Measurements from ENCODE around the gene PLXDC1. TPM values are rescaled to one million over a fixed set of nuclear protein-coding genes. Genes with fewer than 3 reads are reported as not detected.

The PLXDC1 gene
- total RNA-seq, 1 experiment from 2014 or later = 2.0 TPM

- no peaks in the 10 kb centered on the region for H3K4me1 ChIP-seq (ENCODE audit: insufficient read depth, low read length)
- H3K27me3 Mint-ChIP-seq (ENCODE audit: low read depth) = peaks cover 2% of the 10 kb centered on the region
- no peak overlapping the region for H3T11ph ChIP-seq (ENCODE audit: low read length)
- H3K27me3 ChIP-seq (ENCODE audit: insufficient read depth, low read length) = no peaks in the 10 kb centered on the region
- no peak overlapping the region for H3K4me2 ChIP-seq (ENCODE audit: insufficient read depth, insufficient read length, low read length)
- H3K9ac ChIP-seq (ENCODE audit: extremely low read depth, insufficient read length, low read length) = no peak overlapping the region
- no peak overlapping the region for H3K56ac ChIP-seq (ENCODE audit: insufficient read length, low read depth, low read length)
- no peak overlapping the region for H4K8ac ChIP-seq (replicated peaks; ENCODE audit: insufficient read length, low read depth, low read length)
- peaks cover 0 to 15% of the 10 kb centered on the region in 2 experiments; a peak in 1 of 4 replicates for H3K4me1 Mint-ChIP-seq
- H3K9me3 ChIP-seq (ENCODE audit: control insufficient read depth, low read depth, low read length) = no peaks in the 10 kb centered on the region
- peak; percentile 48; the same call in 2 of the 3 replicates for TF ChIP-seq CTCF (conservative IDR thresholded peaks at IDR 0.05)
- no peak overlapping the region for H4K5ac ChIP-seq (ENCODE audit: insufficient read length, low read depth, low read length)
- H2BK5ac ChIP-seq (ENCODE audit: insufficient read length, low read length) = no peak overlapping the region
- no peak overlapping the region for H3K27ac ChIP-seq (ENCODE audit: insufficient read length, low read depth, low read length)
- H3K79me1 ChIP-seq (ENCODE audit: insufficient read depth, low read depth, low read length, poor library complexity, severe bottlenecking) = no peaks in the 10 kb centered on the region
- H3K18ac ChIP-seq (ENCODE audit: insufficient read length, low read depth, low read length) = no peak overlapping the region
- H2BK15ac ChIP-seq (ENCODE audit: low read depth, low read length) = no peak overlapping the region
- DNase-seq = peak; percentile 59
- no peaks in the 10 kb centered on the region for H3K79me2 ChIP-seq (ENCODE audit: insufficient read depth, low read length)
- H2BK120ac ChIP-seq (ENCODE audit: low read depth, low read length, poor library complexity, severe bottlenecking) = no peak overlapping the region
- H3K27ac Mint-ChIP-seq = no peak overlapping the region
- H3K4me3 Mint-ChIP-seq = no peak overlapping the region
- H3K23ac ChIP-seq (ENCODE audit: insufficient read length, low read depth, low read length) = no peak overlapping the region
- no peak overlapping the region for H3K14ac ChIP-seq (ENCODE audit: insufficient read depth, low read length)
- H2AFZ ChIP-seq (ENCODE audit: low read length) = no peak overlapping the region
- H3K9me3 Mint-ChIP-seq = peaks cover 0 to 2% of the 10 kb centered on the region in 2 experiments; a peak in 1 of 5 replicates
- no peak overlapping the region for H2AK5ac ChIP-seq (ENCODE audit: insufficient read length, low read length)
- H4K91ac ChIP-seq (ENCODE audit: insufficient read length, low read depth, low read length) = no peak overlapping the region
- no CpG with 5 or more reads among the region's 8 CpGs for WGBS (ENCODE audit: extremely low coverage, insufficient read length, low lambda C conversion rate)
- H2BK12ac ChIP-seq (ENCODE audit: insufficient read length, low read depth, low read length) = no peak overlapping the region
- no peak overlapping the region for H3K4ac ChIP-seq (ENCODE audit: low read depth, low read length)
- H4K20me1 ChIP-seq (ENCODE audit: control insufficient read depth, insufficient read depth, insufficient read length) = no peaks in the 10 kb centered on the region
- H3K23me2 ChIP-seq (ENCODE audit: insufficient read length, low read depth, low read length, poor library complexity, severe bottlenecking) = no peaks in the 10 kb centered on the region
- H3K36me3 Mint-ChIP-seq (ENCODE audit: insufficient read depth in 1 of 3, low read depth in 3 of 3) = no peaks in the 10 kb centered on the region
- no peak overlapping the region for H2BK20ac ChIP-seq (ENCODE audit: low read depth, low read length, poor library complexity, severe bottlenecking)
Observed at GRCh38 chr17:39107973-39108372, 43.5 kb downstream of the PLXDC1 start.
